ENCODE measurements around the gene COX7B2.

The COX7B2 gene

DNA sequence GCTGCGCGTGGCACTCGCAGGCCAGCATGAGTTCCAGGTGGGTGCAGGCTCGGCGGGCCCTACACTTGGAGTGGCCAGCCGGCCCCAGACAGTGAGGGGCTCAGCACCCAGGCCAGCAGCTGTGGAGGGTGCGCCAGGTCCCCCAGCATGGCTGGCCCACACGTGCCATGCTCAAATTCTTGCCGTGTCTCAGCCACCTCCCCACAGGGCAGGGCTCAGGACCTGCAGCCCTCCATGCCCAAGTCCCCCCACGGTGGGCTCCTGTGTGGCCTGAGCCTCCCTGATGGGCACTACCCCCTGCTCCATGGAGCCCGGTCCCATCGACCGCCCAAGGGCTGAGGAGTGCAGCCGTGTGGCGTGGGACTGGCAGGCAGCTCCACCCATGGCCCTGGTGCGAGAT lies 210.2 kb downstream of the COX7B2 start:
- DNase-seq: no peak

All from activated CD4-positive, alpha-beta T cell treated with anti-CD3 and anti-CD28 coated beads, Interleukin-10, Interleukin-2, amounts not matched to agents 100 ng/mL and 50 ng/mL, durations not matched to agents 16 hours and 8 hours (primary cell).